K562 (cell line): ENCODE results near the gene GLIS2. TPM values are rescaled to one million over a fixed set of nuclear protein-coding genes. Genes with fewer than 3 reads are reported as not detected.

Source experiments
- ARID3A ChIP-seq: IDR thresholded peaks from 2 replicates; pipeline ENCODE4 v1.6.1; 2012; ENCODE audit warnings: low read depth, low read length, improper control_type of control experiment, borderline replicate concordance
- KAT7 ChIP-seq: sonication (generic); formaldehyde crosslinking; IDR thresholded peaks from 2 replicates; pipeline ENCODE4 v1.8.0; 2022; ENCODE audit warnings: missing genetic modification reagents, mild to moderate bottlenecking, borderline replicate concordance
- ZNF785 ChIP-seq: fragments of 250-450 bp; sonication (Bioruptor Pico); IDR thresholded peaks from 2 replicates; pipeline ENCODE4 v1.4.0; 2020; ENCODE audit warnings: mild to moderate bottlenecking
- polyA plus RNA-seq, 8 experiments: library from polyadenylated mRNA; depleted of rRNA in 4 of 8; stranded (reverse) in 5 of 8; unstranded in 3 of 8; fragments of >200 nt; fragmentation: Nextera tagmentation in 2 of 8; fragmentation: Illumina TruSeq in 1 of 8; extraction: Ambion mirVana in 2 of 8; extraction: Trizol in 1 of 8; gene quantifications; 2 replicates each; pipeline versions ENCODE4 v1.2.1 to v1.2.3, GENCODE V29; 2011 to 2014; ENCODE audit warnings: inconsistent platforms in 1 of 8, missing spikeins in 1 of 8
- total RNA-seq, 7 experiments: library from RNA; depleted of rRNA in 6 of 7; stranded (reverse); fragments of >200 nt in 6 of 7; fragmentation: Illumina TruSeq in 2 of 7; extraction: Trizol in 2 of 7; gene quantifications; 2 replicates each; pipeline versions ENCODE4 v1.2.1 to v1.2.3, GENCODE V29; 2011 to 2021; ENCODE audit warnings: low replicate concordance in 1 of 7
- TF ChIP-seq, protein P1 (sequence below), 2 experiments: fragments of 450-650 bp in 1 of 2; IDR thresholded peaks; 2 replicates each; pipeline ENCODE4 v1.6.1; 2011 to 2017; ENCODE audit warnings: low read depth in 2 of 2, antibody characterized with exemption in 1 of 2, borderline replicate concordance in 1 of 2, low read length in 1 of 2, mild to moderate bottlenecking in 1 of 2, mixed read lengths in 1 of 2; ENCODE audit not compliant: control insufficient read depth in 1 of 2

GLIS2 gene
- total and polyA plus RNA-seq, 9 of the 15 experiments (the other 6 are each of a cell fraction or from before 2014, with no cell fraction given) = 0.10 to 9.0 (median 0.57) TPM

DNA sequence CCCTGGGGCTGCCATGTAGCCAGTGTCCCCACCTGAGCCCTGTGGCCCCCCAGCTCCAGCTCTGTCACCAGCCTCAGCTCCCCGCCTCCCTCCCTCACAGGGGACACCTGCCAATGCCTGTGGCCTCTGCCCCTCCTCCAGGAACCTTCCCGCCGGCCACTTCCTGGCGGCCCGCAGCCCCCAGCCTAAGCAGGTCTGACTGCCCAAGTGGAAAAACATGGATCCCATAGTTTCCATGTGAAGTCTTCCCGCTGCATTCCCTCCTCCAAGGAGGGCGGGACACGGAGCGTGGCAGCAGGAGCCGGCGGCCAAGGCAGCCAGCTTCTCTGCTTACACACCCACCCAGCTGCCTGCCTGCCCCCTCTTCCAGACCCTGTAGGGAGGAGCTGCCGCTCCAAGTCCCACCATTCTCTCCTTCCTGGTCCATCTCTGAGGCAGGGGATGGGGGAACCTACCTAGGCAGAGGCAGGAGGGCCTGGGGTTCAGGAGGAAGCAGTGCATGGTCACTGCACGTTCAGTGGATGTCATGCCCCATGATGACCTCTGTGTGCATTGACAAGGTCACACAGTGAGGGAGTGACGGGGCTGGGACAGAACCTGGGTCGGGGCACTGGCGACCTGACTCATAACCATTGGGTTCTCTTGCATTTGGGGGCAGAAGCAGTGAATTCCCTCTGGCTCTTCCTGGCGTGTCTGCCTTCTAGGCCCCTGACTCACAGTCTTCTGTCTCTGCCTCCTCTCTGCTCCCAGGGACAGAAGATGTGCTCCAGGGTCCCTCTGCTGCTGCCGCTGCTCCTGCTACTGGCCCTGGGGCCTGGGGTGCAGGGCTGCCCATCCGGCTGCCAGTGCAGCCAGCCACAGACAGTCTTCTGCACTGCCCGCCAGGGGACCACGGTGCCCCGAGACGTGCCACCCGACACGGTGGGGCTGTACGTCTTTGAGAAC lies 64.5 kb downstream of the GLIS2 start (continued):
- TF ChIP-seq ARID3A (no peak), ZNF785 (no peak), KAT7 (CRISPR knock-in tag) (no peak)
- TF ChIP-seq, protein P1, sequence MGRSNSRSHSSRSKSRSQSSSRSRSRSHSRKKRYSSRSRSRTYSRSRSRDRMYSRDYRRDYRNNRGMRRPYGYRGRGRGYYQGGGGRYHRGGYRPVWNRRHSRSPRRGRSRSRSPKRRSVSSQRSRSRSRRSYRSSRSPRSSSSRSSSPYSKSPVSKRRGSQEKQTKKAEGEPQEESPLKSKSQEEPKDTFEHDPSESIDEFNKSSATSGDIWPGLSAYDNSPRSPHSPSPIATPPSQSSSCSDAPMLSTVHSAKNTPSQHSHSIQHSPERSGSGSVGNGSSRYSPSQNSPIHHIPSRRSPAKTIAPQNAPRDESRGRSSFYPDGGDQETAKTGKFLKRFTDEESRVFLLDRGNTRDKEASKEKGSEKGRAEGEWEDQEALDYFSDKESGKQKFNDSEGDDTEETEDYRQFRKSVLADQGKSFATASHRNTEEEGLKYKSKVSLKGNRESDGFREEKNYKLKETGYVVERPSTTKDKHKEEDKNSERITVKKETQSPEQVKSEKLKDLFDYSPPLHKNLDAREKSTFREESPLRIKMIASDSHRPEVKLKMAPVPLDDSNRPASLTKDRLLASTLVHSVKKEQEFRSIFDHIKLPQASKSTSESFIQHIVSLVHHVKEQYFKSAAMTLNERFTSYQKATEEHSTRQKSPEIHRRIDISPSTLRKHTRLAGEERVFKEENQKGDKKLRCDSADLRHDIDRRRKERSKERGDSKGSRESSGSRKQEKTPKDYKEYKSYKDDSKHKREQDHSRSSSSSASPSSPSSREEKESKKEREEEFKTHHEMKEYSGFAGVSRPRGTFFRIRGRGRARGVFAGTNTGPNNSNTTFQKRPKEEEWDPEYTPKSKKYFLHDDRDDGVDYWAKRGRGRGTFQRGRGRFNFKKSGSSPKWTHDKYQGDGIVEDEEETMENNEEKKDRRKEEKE (IDR thresholded peaks at IDR 0.05; ENCODE audit: borderline replicate concordance in 1 of 2, control insufficient read depth in 1 of 2, low read depth in 2 of 2, low read length in 1 of 2) = no peak
